ENCODE measurements around the gene ECEL1.

ECEL1 gene

DNA sequence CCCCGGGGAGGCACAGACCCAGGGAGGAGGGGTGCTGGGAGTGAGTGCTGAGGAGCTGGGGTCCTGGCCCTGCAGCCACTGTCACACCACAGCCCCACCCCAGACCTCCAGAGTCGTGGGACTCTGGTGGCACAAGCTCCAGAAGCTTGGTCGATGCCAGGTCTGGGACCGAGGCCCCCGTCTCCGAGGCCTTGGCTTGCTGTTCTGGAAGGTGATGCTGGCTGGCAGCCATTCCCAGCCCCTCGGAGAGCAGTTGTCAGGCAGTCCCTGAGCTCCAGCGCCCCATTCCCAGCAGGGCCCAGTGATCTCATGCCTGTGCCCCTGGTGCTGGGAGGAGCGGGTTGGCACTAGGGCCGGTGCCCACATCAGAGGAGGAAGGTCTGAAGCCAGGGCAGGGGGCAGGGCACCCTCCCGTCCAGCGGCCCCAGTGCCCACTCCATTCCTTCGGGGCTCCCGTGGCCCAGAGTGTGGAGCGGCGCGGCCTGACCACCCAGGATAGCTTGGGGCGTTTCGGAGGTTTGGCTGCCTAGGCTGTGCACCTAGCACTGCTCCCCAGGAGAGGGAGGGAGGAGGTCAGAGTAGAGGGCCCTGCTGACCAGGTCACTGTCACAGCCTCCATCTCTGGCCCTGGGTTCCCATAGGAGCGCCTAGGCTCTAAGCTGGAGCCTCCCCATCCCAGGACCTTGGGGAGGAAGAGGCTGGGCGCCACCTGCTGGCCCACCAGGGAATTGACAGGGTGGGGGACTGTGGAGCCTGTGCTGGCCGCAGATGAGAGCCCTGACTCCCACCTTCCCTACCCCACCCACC is 48.5 kb downstream of the ECEL1 start:
- H3K4me3 ChIP-seq (ENCODE audit: low read depth, low read length) = no peak overlapping the region
- DNase-seq (ENCODE audit: low read depth, low spot score) = no peak
- in situ Hi-C loops (cut with HindIII; ENCODE audit: low sequenced_read_pairs) = no loop called here
- TF ChIP-seq, protein P1, sequence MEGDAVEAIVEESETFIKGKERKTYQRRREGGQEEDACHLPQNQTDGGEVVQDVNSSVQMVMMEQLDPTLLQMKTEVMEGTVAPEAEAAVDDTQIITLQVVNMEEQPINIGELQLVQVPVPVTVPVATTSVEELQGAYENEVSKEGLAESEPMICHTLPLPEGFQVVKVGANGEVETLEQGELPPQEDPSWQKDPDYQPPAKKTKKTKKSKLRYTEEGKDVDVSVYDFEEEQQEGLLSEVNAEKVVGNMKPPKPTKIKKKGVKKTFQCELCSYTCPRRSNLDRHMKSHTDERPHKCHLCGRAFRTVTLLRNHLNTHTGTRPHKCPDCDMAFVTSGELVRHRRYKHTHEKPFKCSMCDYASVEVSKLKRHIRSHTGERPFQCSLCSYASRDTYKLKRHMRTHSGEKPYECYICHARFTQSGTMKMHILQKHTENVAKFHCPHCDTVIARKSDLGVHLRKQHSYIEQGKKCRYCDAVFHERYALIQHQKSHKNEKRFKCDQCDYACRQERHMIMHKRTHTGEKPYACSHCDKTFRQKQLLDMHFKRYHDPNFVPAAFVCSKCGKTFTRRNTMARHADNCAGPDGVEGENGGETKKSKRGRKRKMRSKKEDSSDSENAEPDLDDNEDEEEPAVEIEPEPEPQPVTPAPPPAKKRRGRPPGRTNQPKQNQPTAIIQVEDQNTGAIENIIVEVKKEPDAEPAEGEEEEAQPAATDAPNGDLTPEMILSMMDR (IDR thresholded peaks at IDR 0.05; ENCODE audit: low read depth, low read length) = peak; percentile 38

DNA sequence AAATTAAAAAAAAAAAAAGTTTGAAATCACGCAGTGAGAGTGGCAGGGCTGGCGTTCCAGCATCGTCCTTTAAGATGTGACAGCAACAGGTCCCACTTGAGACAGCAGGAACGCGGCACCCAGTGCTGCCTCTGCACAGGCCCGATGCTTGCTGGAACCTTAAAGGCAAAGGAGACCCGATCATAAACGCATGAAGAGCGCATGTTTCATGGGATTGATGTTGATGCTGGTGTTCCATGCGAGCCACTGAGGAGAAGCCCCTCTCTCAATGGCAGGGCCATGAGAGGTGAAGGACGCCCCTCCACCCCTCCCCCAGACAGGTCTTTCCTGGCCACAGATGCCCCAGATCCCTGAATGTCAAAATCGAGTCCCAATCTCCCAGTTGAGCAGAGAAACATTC is 49.5 kb downstream of the ECEL1 start:
- no peak overlapping the region for H3K4me3 ChIP-seq (ENCODE audit: low read depth, low read length)
- in situ Hi-C loops (cut with HindIII; ENCODE audit: low sequenced_read_pairs) = no loop called here
- DNase-seq (ENCODE audit: low read depth, low spot score) = no peak
- TF ChIP-seq, protein P1 (IDR thresholded peaks at IDR 0.05; ENCODE audit: low read depth, low read length) = no peak

DNA sequence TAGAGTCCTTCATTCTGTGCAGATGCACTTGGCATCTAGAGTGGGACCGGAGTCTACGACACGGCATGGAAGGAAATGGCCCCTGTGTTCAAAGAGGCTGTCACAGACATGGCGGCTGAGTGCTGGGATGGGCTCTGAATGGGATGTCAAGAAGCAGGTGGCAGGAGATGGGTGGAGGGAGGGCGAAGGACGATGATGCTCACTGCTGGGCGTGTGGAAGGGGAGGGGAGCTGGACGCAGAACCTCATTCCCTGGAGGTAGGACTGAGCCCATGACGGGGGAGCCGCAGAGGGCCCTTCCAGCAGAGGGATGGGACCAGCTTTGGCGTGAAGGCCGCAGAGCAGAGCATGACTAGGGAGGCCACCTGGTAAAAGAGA is 50.5 kb downstream of the ECEL1 start:
- DNase-seq (ENCODE audit: low read depth, low spot score) = no peak
- TF ChIP-seq, protein P1 (IDR thresholded peaks at IDR 0.05; ENCODE audit: low read depth, low read length) = no peak
- in situ Hi-C loops (cut with HindIII; ENCODE audit: low sequenced_read_pairs) = no loop called here
- no peak overlapping the region for H3K4me3 ChIP-seq (ENCODE audit: low read depth, low read length)

DNA sequence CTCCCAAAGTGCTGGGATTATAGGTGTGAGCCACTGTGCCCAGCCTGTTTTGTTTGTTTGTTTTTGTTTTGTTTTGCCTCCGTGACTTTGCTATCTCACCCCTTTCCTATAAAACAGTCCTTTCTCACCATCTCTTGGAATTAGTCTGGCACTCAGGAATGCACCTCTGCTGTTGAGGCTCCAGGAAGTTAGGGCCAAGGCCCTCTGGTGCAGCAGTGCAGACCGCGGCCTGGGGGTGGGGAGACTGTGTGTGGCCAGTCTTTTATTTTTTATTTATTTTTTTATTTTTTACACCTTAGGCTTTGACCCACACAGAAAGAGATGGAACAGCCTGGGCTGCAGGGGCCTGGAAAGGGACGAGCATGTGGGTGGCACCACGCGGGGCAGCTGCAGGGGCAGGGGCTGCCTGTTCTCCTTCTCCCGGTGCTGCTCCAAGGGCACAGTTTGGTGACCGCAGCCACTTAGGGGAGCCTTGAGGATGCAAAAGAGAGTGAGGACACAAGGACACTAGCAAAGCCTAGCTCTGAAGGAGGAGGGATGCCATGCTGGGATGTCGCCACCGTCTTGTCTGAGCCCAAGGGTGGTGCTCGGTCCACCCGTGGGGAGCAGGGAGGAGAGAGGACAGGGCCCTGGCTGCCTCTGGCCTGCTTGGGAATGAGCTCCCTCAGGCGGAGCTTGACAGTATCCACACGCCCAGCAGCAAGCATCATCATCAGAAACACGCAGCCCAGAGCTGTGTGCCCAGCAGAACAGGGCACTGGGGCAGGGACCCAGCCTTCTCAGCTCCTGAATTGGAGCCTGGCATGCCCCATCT is 51.0 kb downstream of the ECEL1 start:
- in situ Hi-C loops (cut with HindIII; ENCODE audit: low sequenced_read_pairs) = no loop called here
- TF ChIP-seq, protein P1 (IDR thresholded peaks at IDR 0.05; ENCODE audit: low read depth, low read length) = no peak
- no peak for DNase-seq (ENCODE audit: low read depth, low spot score)
- no peak overlapping the region for H3K4me3 ChIP-seq (ENCODE audit: low read depth, low read length)

DNA sequence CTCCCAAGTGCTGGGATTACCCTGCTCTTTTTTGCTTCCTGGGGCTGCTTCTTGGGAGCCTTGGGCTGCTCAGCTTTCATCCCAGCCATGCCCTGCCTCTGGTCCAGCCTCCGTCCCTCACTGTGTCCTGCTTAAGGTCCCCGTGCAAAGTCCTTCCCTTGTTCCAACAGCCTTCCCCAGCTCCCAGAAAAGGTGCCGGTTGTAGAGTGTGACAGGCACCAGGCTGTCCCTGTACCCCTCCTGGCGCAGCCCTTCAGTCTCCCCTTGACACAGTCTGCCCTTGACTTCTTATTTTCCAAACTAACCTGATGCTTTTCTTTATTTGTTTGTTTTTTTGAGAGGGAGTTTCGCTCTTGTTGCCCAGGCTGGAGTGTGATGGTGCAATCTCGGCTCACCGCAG is 51.8 kb downstream of the ECEL1 start:
- TF ChIP-seq, protein P1 (IDR thresholded peaks at IDR 0.05; ENCODE audit: low read depth, low read length) = no peak
- no peak for DNase-seq (ENCODE audit: low read depth, low spot score)
- H3K4me3 ChIP-seq (ENCODE audit: low read depth, low read length) = no peak overlapping the region
- in situ Hi-C loops (cut with HindIII; ENCODE audit: low sequenced_read_pairs) = no loop called here

DNA sequence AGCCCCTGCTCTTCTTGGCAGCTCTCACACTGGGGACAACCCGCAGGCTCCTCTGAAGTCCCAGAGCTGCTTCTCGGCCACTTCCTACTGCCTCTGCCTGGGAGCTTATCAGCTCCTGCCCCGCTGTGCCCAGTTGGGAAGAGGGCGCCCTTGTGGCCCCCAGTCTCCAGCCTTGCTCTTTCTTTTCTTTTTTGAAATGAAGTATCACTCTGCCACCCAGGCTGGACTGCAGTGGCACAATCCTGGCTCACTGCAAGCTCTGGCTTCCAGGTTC is 52.3 kb downstream of the ECEL1 start:
- DNase-seq (ENCODE audit: low read depth, low spot score) = no peak
- H3K4me3 ChIP-seq (ENCODE audit: low read depth, low read length) = no peak overlapping the region
- in situ Hi-C loops (cut with HindIII; ENCODE audit: low sequenced_read_pairs) = no loop called here
- TF ChIP-seq, protein P1 (IDR thresholded peaks at IDR 0.05; ENCODE audit: low read depth, low read length) = no peak

Measured in astrocyte of the spinal cord (primary cell).